ENCODE data around the gene ACTA1.

DNA sequence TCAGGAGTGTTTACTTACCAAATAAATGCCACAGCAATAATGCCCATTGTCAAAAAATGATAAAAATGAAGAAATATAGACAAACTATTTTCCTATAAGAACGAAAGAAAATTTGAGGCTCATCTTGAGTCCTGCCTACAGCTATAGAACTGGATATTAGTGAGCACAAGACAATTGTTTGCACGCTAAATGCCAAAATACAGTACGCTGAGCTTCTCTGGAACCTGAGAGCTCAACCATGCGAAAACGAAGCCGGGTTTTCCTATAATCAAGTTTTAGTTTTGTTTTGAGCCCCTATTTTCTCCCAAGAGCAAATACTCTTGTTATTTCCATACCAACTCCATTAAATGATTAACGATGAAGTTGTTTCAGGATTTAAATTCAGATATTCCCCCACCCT, 49.1 kb downstream of the ACTA1 start:
- TF ChIP-seq, protein P1, sequence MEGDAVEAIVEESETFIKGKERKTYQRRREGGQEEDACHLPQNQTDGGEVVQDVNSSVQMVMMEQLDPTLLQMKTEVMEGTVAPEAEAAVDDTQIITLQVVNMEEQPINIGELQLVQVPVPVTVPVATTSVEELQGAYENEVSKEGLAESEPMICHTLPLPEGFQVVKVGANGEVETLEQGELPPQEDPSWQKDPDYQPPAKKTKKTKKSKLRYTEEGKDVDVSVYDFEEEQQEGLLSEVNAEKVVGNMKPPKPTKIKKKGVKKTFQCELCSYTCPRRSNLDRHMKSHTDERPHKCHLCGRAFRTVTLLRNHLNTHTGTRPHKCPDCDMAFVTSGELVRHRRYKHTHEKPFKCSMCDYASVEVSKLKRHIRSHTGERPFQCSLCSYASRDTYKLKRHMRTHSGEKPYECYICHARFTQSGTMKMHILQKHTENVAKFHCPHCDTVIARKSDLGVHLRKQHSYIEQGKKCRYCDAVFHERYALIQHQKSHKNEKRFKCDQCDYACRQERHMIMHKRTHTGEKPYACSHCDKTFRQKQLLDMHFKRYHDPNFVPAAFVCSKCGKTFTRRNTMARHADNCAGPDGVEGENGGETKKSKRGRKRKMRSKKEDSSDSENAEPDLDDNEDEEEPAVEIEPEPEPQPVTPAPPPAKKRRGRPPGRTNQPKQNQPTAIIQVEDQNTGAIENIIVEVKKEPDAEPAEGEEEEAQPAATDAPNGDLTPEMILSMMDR (IDR thresholded peaks at IDR 0.05; ENCODE audit: extremely low read depth in 1 of 2, insufficient read depth in 1 of 2, low read depth in 1 of 2, low read length in 2 of 2) = no peak
- TF ChIP-seq EZH2 (IDR thresholded peaks at IDR 0.05; ENCODE audit: borderline replicate concordance, low read depth, low read length, severe bottlenecking) = no peak
